Endothelial cell of umbilical vein (primary cell): ENCODE data around the gene ASGR1. TPM values are rescaled to one million over a fixed set of nuclear protein-coding genes. Genes with fewer than 3 reads are reported as not detected.

ENCODE experiments used
- BruUV-seq: library from RNA; stranded (reverse); fragments of 400-500 nt; replicated peaks from 2 replicates; lab custom pipeline; 2021; lab: Mats Ljungman, UMichigan
- CTCF ChIA-PET: fragments of 300-600, 350-600 bp; sonication (Branson Sonifier 250); formaldehyde crosslinking; loops from one replicate; lab custom pipeline; 2021; ENCODE audit warnings: antibody characterized with exemption, inconsistent platforms; lab: Charles Lee
- POLR2A ChIA-PET: fragments of 300-600, 350-600 bp; sonication (Branson Sonifier 250); formaldehyde crosslinking; loops from one replicate; lab custom pipeline; 2021; ENCODE audit warnings: antibody characterized with exemption, inconsistent platforms; lab: Charles Lee
- DNase-seq: peaks from one replicate; pipeline ENCODE4 v3.0.0-alpha.2; 2011; ENCODE audit warnings: low read depth, low spot score
- FAIRE-seq: peaks from 2 replicates; lab custom pipeline; 2011; peaks lifted over from hg19 to GRCh38; lab: Jason Lieb, UNC
- H2AFZ ChIP-seq: 2 replicates; pipeline ENCODE4 v1.6.0; 2012; ENCODE audit warnings: low read depth, low read length, control low read depth, inconsistent platforms
- H3K27ac ChIP-seq: 2 replicates; pipeline ENCODE4 v1.5.1; 2011; ENCODE audit warnings: low read depth, mild to moderate bottlenecking, control low read depth, low read length, moderate library complexity; ENCODE audit not compliant: insufficient read depth
- H3K27me3 ChIP-seq, 2 experiments: 2 replicates each; pipeline versions ENCODE4 v1.6.0 to v1.6.1; 2011; ENCODE audit warnings: low read length in 2 of 2, mixed read lengths in 1 of 2; ENCODE audit not compliant: control insufficient read depth in 2 of 2, insufficient read depth in 2 of 2
- H3K36me3 ChIP-seq, 2 experiments: 2 replicates in 1 of 2; 3 replicates in 1 of 2; pipeline ENCODE4 v1.5.1; 2011; ENCODE audit warnings: low read length in 2 of 2, mild to moderate bottlenecking in 1 of 2, moderate library complexity in 1 of 2; ENCODE audit not compliant: control insufficient read depth in 2 of 2, insufficient read depth in 2 of 2; ENCODE audit errors: extremely low read depth in 1 of 2
- H3K4me1 ChIP-seq: 3 replicates; pipeline ENCODE4 v1.5.1; 2011; ENCODE audit warnings: mild to moderate bottlenecking, low read length; ENCODE audit not compliant: control insufficient read depth, insufficient read depth; ENCODE audit errors: extremely low read depth
- H3K4me2 ChIP-seq: 2 replicates; pipeline ENCODE4 v1.6.1; 2011; ENCODE audit warnings: low read length, control low read depth, mixed read lengths; ENCODE audit not compliant: insufficient read depth
- H3K4me3 ChIP-seq, 3 experiments: fragments of 200-600 bp in 1 of 3; sonication (generic), shearing (Covaris generic) in 1 of 3; replicated peaks in 1 of 3; 2 replicates each; pipeline ENCODE4 v1.5.1; 2011 to 2016; ENCODE audit warnings: control low read depth in 3 of 3, low read length in 3 of 3, mild to moderate bottlenecking in 2 of 3, inconsistent platforms in 1 of 3, low read depth in 1 of 3, moderate library complexity in 1 of 3; ENCODE audit not compliant: insufficient read depth in 1 of 3
- H3K79me2 ChIP-seq: 2 replicates; pipeline ENCODE4 v1.6.0; 2012; ENCODE audit warnings: low read length, inconsistent platforms; ENCODE audit not compliant: control insufficient read depth, insufficient read depth
- H3K9ac ChIP-seq: replicated peaks from 2 replicates; pipeline ENCODE3; 2011; ENCODE audit warnings: low read length, control low read depth; ENCODE audit not compliant: insufficient read depth; ENCODE audit errors: extremely low read depth
- H3K9me1 ChIP-seq: replicated peaks from 3 replicates; pipeline ENCODE4 v1.6.0; 2011; ENCODE audit warnings: mild to moderate bottlenecking, low read length; ENCODE audit not compliant: control insufficient read depth, insufficient read depth; ENCODE audit errors: extremely low read depth
- H3K9me3 ChIP-seq: replicated peaks from 2 replicates; pipeline ENCODE4 v1.5.1; 2012; ENCODE audit warnings: low read length, inconsistent platforms; ENCODE audit not compliant: control insufficient read depth, insufficient read depth
- H4K20me1 ChIP-seq: replicated peaks from 2 replicates; pipeline ENCODE3; 2011; ENCODE audit warnings: mild to moderate bottlenecking, low read length; ENCODE audit not compliant: control insufficient read depth, insufficient read depth; ENCODE audit errors: extremely low read depth
- CTCF ChIP-seq, 2 donors: IDR thresholded peaks; 1 replicate in 1 of 2; 2 replicates in 1 of 2; pipeline ENCODE4 v1.5.1; 2011; ENCODE audit warnings: low read length in 2 of 2, mild to moderate bottlenecking in 2 of 2, moderate library complexity in 2 of 2, control low read depth in 1 of 2, inconsistent platforms in 1 of 2, low read depth in 1 of 2; ENCODE audit not compliant: insufficient read depth in 1 of 2; ENCODE audit errors: extremely low read depth in 1 of 2
- FOS ChIP-seq: IDR thresholded peaks from 2 replicates; pipeline ENCODE4 v1.6.1; 2011; ENCODE audit warnings: mild to moderate bottlenecking, low read length, moderate library complexity, borderline replicate concordance; ENCODE audit not compliant: insufficient read depth
- JUN ChIP-seq: IDR thresholded peaks from 2 replicates; pipeline ENCODE4 v1.6.1; 2011; ENCODE audit warnings: borderline replicate concordance, low read depth; ENCODE audit not compliant: insufficient read length, insufficient read depth
- POLR2AphosphoS5 ChIP-seq: IDR thresholded peaks from 2 replicates; pipeline ENCODE4 v1.6.1; 2012; ENCODE audit warnings: low read depth, mild to moderate bottlenecking, control low read depth, low read length, moderate library complexity; ENCODE audit not compliant: insufficient read depth
- dilution Hi-C: fragments of 300-500 bp; cut with MboI; formaldehyde crosslinking; loops from one replicate; pipeline ENCODE4 v1.15.0; 2019; ENCODE audit warnings: low sequenced_read_pairs; ENCODE audit not compliant: extremely low pct_ligation_motif_present
- intact Hi-C: fragments of 100-400 bp; cut with micrococcal nuclease; formaldehyde crosslinking; loops from one replicate; pipeline ENCODE4 v1.10.0; 2022
- polyA plus RNA-seq, 4 experiments: library from polyadenylated mRNA; depleted of rRNA in 3 of 4; stranded (reverse) in 3 of 4; unstranded in 1 of 4; fragments of >200 nt; gene quantifications; 2 replicates each; pipeline versions ENCODE4 v1.2.1 to v1.2.3, GENCODE V29; 2011 to 2012; ENCODE audit warnings: missing spikeins in 1 of 4
- total RNA-seq: library from RNA; stranded (reverse); gene quantifications from 2 replicates; pipeline ENCODE4 v1.2.3, GENCODE V29; 2021

Gene ASGR1
- total and polyA plus RNA-seq, 2 donors (not counting 3 experiments of a cell fraction or from before 2014, with no cell fraction given): 10.2 to 12.5 TPM

- CTCF ChIA-PET: no interaction called here
Measured at GRCh38 chr17:7191571-7192270, 12.6 kb upstream of the ASGR1 start.

More at GRCh38 chr17:7191571-7192270, 12.6 kb upstream of the ASGR1 start:
- FAIRE-seq (no peak), DNase-seq (no peak)
- dilution Hi-C loops (no loop called here), intact Hi-C loops (no loop called here)
- Histone ChIP-seq H3K27me3 (no peaks in the 10 kb centered on the region), H4K20me1 (no peaks in the 10 kb centered on the region), H2AFZ (no peak overlapping the region), H3K36me3 (peaks cover 2 to 30% of the 10 kb centered on the region in 2 experiments), H3K9me3 (no peaks in the 10 kb centered on the region), H3K27ac (no peak overlapping the region), H3K4me1 (no peaks in the 10 kb centered on the region), H3K9ac (no peak overlapping the region), H3K4me3 (no peak overlapping the region), H3K79me2 (no peaks in the 10 kb centered on the region), H3K4me2 (no peak overlapping the region), H3K9me1 (no peaks in the 10 kb centered on the region)
- POLR2A ChIA-PET: no interaction called here
- BruUV-seq: no TSS peak
- TF ChIP-seq POLR2AphosphoS5 (no peak), JUN (no peak), FOS (peak; percentile 42), CTCF (IDR thresholded peaks at IDR 0.05; ENCODE audit: extremely low read depth in 1 of 2, insufficient read depth in 1 of 2, low read depth in 1 of 2, low read length in 2 of 2) (no peak)
